OCI-LY7 (cell line): ENCODE data around the gene TMEM222.

Experiments used
- EZH2phosphoT487 ChIP-seq: fragments of 200-600 bp; sonication (generic); IDR thresholded peaks from 2 replicates; pipeline ENCODE4 v1.6.1; 2018; ENCODE audit warnings: low read depth, borderline replicate concordance, mild to moderate bottlenecking, mixed run types, antibody characterized with exemption, low read length, moderate library complexity, mixed read lengths
- TF ChIP-seq, protein P1 (sequence below): fragments of 200-600 bp; sonication (generic); conservative IDR thresholded peaks from 2 replicates; pipeline ENCODE4 v1.5.1; 2014; ENCODE audit warnings: mild to moderate bottlenecking, antibody characterized with exemption, low read length, moderate library complexity, mixed read lengths

- TF ChIP-seq, protein P1, sequence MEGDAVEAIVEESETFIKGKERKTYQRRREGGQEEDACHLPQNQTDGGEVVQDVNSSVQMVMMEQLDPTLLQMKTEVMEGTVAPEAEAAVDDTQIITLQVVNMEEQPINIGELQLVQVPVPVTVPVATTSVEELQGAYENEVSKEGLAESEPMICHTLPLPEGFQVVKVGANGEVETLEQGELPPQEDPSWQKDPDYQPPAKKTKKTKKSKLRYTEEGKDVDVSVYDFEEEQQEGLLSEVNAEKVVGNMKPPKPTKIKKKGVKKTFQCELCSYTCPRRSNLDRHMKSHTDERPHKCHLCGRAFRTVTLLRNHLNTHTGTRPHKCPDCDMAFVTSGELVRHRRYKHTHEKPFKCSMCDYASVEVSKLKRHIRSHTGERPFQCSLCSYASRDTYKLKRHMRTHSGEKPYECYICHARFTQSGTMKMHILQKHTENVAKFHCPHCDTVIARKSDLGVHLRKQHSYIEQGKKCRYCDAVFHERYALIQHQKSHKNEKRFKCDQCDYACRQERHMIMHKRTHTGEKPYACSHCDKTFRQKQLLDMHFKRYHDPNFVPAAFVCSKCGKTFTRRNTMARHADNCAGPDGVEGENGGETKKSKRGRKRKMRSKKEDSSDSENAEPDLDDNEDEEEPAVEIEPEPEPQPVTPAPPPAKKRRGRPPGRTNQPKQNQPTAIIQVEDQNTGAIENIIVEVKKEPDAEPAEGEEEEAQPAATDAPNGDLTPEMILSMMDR = no peak
- TF ChIP-seq EZH2phosphoT487 = no peak
Observed at GRCh38 chr1:27348861-27349783, 27.2 kb downstream of the TMEM222 start.
